HCEC 1CT (cell line): ENCODE results near the gene NLRC5.
A peak's percentile ranks its signal among the peaks of the same experiment; 100 is the strongest.
"Not testable (repeated sequence)": the region's sequence is repeated elsewhere in the genome, so short reads cannot be mapped to it uniquely, and the experiment has no call there.

Experiments used
- DNase-seq: peaks from one replicate; pipeline ENCODE4 v3.0.0-alpha.2; 2017

NLRC5 gene

DNA sequence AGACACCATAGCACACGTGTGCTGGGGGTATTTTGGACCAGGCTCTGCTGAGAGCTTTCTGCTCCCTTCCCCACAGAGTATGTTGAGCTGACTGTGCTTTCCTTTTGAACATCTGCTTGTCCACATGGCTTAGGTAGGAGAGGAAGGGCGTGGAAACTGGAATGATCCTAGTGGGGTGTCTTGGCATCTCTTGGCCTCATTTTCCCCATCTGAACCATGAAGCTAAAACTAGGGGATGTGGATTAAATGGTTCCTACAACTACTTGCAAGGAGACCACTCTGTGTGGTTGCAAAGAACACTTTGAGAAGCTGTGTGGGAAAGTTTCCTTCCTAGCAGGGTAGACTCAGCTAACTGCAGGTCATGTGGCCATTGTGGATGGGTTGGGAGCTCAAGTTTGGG, 6.7 kb upstream of the NLRC5 start:
- no peak for DNase-seq

DNA sequence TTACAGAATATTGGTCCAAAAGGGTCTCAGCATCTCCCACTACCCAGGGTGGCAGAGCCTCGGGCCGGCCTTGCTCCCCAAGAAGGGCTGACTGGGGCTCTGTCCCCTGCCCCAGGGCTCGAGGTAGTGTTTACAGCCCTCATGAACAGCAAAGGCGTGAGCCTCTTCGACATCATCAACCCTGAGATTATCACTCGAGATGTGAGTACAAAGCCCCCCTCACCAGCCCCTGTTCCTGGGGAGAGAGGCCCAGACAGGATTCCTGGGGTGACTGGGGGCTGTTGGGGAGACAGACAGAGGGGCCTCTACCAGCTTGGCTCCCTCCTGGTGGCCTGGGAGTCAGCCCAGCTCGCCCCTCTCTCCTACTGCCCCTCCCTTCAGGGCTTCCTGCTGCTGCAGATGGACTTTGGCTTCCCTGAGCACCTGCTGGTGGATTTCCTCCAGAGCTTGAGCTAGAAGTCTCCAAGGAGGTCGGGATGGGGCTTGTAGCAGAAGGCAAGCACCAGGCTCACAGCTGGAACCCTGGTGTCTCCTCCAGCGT, 6.1 kb upstream of the NLRC5 start:
- DNase-seq, result no peak

DNA sequence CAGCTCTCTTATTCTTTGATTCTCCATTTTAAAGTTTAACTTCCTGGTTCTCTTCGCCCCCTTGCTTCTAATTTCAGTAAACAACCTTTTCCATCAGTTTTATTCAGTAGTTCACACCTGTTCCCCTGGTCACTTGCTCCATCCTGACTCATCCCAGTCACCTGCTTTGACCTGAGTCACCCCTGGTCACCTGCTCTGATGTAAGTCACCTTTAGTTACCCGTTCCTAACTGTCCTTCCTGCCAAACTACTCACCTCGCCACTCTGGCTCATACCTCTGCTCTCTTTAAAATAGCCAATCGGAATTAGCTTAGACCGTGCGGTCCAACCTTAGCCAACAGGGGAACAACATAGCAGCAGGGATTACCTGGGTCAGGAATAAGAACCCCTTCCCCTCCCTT, 4.7 kb upstream of the NLRC5 start:
- no peak for DNase-seq

GRCh38 chr16:56985288-56985961, 3.9 kb upstream of the NLRC5 start:
- peak; percentile 83 for DNase-seq

DNA sequence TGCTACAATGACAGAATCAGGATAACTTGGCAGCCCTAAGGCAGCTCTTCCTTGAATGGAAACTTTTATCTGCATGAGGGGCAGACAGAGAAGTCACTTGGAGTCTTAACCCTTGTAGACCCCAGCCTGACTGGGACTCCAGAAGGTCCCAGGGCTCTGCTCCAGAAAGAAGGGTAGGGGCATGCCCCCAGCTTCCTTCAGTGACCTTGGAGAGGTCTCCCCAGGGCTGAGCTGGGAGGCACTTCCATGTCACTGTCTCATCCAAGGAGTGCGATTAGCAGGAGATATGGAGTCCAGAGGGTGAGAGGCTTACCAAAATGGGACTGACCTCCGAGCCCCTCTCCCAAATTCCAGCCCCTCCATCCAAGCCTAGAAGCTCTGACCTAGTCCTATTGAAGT, 3.4 kb upstream of the NLRC5 start:
- no peak for DNase-seq

DNA sequence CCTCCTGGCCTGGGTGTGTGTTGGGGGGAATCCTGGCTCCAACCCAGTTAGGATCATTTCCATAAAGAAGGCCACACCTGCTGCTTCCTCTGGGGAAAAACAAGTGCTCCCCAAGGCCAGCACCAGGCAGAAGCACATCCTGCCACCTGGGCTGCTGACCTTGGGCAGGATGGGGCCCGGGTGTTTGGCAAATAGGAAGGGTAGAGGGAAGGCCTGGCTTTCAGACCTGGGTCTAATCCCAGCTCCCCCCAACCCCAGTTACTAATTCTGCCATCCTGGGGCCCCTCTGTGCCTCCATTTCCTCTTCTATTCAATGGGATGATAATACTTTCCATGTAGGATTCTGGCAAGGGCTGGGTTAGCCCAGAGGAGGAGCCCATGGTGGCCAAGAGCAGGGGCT, 3.0 kb upstream of the NLRC5 start:
- DNase-seq, result no peak

GRCh38 chr16:56986908-56987307, 2.4 kb upstream of the NLRC5 start:
- not testable (repeated sequence) for DNase-seq

- no peak for DNase-seq
Observed at GRCh38 chr16:56987692-56988091, 1.7 kb upstream of the NLRC5 start.

DNA sequence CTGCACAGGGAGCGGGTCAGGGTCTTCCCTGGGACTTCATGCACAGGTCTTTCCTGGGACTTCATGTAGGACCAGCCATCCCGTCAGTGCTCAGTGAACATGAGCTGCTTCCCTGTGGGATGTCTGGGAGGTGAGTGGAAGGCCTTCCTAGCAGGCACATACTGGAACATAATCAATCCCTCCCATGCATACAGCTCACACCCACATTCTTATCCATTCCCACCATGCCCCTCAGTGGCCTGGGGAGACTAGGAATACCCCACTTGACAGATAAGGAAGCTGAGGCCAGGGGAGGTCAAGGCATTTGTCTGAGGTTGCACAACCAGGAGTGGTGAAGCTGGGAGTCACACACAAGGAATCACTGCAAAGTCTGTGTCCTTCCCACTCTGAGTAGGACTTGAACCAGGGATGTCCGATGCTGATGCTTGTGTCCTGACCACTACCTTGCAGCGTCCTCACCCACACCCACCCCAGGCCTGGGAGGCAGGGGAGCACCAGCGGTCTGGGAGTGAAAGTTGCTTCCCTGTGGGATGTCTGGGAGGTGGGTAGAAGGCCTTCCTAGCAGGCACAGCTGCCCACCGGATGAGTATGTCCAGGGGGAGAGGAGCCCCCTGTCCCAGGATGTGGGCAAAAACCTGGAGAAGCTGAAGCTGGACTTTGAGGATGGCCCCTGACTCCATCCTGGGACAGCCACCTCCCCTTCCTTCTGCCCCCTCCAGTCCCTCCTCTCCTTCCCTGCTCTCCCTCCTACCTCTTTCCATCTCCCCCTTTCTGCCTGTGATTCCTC, 1.0 kb upstream of the NLRC5 start:
- DNase-seq, result peak; percentile 13

- DNase-seq, result no peak
Observed at GRCh38 chr16:56989988-56990387, 631 bp downstream of the NLRC5 start.

- no peak for DNase-seq
Observed at GRCh38 chr16:56990407-56991286, 1.3 kb downstream of the NLRC5 start.

DNA sequence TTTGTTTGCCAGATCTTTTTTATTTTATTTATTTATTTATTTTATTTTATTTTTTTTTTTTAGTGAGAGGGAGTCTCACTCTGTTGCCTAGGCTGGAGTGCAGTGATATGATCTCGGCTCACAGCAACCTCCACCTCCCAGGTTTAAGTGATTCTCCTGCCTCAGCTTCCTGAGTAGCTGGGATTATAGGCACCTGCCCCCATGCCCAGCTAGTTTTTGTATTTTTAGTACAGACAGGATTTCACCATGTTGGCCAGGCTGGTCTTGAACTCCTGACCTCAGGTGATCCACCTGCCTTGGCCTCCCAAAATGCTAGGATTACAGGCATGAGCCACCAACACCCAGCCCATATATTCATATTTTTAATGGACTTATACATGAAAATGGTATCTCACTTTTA, 3.1 kb downstream of the NLRC5 start:
- DNase-seq, result not testable (repeated sequence)

DNA sequence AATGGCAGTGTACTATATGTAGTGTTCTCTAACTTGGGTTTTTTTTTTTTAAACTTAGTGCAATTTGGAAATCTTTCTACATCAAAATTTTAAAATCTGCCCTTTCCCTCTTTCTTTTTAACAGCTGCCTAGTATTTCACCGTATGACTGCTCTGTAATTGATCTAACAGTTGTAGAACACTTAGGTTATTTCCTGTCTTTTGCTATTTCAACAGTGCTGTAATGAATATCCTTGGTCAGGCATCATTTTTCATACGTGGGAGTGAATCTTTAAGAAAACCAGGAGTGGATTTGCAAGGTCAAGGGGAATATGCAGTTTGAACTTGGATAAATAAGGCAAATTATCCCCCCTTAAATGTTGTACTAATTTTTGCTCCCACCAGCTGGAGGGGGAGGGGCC, 3.8 kb downstream of the NLRC5 start:
- no peak for DNase-seq

DNA sequence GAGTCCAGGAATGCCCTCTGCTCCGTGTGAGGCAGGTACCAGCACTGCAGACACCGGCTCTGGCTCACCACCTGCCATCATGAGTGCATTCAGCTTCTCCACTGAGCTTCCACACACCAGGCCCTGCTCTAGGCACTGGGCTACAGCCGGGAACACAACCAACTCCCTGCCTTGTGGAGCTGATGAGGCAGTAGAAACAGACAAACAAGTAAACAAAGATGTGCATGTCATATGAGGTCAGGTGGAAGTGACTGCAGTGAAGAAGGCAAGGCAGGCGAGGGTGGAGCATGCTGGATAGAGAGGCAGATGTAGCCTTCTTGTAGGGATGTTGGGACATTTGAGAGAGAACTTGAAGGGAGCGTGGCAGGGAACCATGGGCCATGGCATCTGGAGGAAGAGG, 5.0 kb downstream of the NLRC5 start:
- no peak for DNase-seq

GRCh38 chr16:56995136-56995805, 5.9 kb downstream of the NLRC5 start:
- DNase-seq, result no peak

GRCh38 chr16:56997264-56997663, 7.9 kb downstream of the NLRC5 start:
- DNase-seq, result no peak

GRCh38 chr16:56997931-56998330, 8.6 kb downstream of the NLRC5 start:
- no peak for DNase-seq

GRCh38 chr16:56998352-56998751, 9.0 kb downstream of the NLRC5 start:
- DNase-seq, result no peak

- no peak for DNase-seq
Observed at GRCh38 chr16:56998861-56999260, 9.5 kb downstream of the NLRC5 start.

GRCh38 chr16:56999409-57000270, 10.3 kb downstream of the NLRC5 start:
- DNase-seq, result no peak

DNA sequence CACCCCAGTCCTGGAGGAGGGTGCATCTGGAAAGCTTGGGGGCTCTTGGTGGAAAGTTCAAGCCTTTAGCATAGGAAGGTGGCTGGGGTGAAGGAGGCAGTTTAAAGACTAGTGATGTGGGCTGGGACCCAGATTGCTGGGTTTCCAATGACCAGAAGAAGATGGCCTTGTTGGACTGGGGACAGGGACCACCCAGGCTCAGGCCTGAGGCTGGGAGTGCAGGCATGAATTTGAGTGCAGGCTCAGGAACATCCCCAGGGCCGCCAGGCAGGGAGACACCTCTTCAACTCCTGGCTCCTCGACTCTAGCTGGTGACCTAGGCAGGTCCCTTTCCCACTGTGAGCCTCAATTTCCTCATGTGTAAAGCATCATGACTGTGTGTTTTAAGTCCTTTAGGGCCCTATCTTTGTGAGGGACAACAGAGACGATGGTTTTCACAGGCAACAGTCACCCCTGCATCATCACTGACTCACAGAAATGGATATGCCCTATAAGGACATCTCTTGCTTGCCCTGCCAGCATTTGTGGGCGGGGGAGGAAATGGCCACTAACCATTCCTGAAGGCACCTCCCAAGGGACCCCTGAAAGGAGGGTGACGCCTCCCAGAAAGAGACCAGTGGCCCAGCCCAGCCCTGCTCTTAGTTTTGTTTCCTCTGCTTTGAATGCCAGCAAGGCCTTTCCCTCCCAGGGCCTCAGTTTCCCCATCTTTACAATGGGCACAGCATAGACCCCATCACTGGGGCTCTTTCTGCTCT, 11.1 kb downstream of the NLRC5 start:
- peak; percentile 95 for DNase-seq
